ENCODE measurements around the gene PAX5.

Gene PAX5

DNA sequence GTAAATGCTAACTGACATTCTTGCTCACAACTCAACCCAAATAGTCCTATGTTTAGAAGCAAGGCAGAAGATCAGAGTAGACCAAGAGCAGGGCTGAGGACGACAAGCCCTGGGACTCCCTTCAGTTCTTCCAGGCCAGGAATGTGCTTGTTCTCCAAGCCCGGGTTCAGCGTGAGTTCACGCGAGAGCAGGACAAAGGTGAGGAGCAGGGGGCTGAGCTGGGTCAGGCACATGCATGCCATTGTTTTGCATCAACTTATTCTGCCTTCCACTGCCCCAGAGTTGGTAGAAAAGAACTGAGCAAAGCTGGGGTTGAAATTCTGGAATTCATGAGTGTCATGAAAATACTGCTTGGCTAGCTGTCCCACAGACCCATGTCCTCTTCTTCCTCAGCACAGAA is 206.5 kb downstream of the PAX5 start:
- Histone ChIP-seq H3K27ac (ENCODE audit: poor library complexity, severe bottlenecking) (no peak overlapping the region), H3K9me3 (ENCODE audit: severe bottlenecking) (no peaks in the 10 kb centered on the region), H3K4me1 (ENCODE audit: insufficient read depth, poor library complexity, severe bottlenecking) (no peaks in the 10 kb centered on the region), H3K4me3 (ENCODE audit: severe bottlenecking) (no peak overlapping the region), H3K36me3 (ENCODE audit: low read depth) (no peaks in the 10 kb centered on the region), H3K27me3 (ENCODE audit: insufficient read depth, poor library complexity, severe bottlenecking) (no peaks in the 10 kb centered on the region)
- DNase-seq (ENCODE audit: low spot score) = peak; percentile 20
- TF ChIP-seq, protein P1, sequence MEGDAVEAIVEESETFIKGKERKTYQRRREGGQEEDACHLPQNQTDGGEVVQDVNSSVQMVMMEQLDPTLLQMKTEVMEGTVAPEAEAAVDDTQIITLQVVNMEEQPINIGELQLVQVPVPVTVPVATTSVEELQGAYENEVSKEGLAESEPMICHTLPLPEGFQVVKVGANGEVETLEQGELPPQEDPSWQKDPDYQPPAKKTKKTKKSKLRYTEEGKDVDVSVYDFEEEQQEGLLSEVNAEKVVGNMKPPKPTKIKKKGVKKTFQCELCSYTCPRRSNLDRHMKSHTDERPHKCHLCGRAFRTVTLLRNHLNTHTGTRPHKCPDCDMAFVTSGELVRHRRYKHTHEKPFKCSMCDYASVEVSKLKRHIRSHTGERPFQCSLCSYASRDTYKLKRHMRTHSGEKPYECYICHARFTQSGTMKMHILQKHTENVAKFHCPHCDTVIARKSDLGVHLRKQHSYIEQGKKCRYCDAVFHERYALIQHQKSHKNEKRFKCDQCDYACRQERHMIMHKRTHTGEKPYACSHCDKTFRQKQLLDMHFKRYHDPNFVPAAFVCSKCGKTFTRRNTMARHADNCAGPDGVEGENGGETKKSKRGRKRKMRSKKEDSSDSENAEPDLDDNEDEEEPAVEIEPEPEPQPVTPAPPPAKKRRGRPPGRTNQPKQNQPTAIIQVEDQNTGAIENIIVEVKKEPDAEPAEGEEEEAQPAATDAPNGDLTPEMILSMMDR (IDR thresholded peaks at IDR 0.05; ENCODE audit: poor library complexity, severe bottlenecking) = no peak
- ATAC-seq (ENCODE audit: low read depth) = no peak

DNA sequence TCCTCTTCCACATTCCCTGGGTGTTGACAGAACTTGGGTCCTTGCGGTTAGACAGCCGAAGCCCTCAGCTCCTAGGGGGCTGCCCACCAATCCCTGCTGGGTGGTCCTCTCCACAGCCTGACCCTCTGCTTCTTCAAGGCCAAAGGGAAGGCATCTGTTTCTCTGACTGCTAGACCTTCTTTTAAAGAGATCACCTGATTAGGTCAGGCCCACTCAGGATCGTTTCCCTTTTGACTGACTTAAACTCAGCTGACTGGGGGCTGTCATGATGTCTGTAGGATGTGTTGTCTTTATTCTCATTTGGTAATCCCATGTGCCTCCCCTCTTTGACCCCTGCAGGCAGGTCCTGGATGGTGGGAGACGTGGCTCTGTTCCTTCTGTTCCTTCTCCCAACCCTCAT is 207.5 kb downstream of the PAX5 start:
- DNase-seq (ENCODE audit: low spot score) = no peak
- Histone ChIP-seq H3K36me3 (ENCODE audit: low read depth) (no peaks in the 10 kb centered on the region), H3K4me1 (ENCODE audit: insufficient read depth, poor library complexity, severe bottlenecking) (no peaks in the 10 kb centered on the region), H3K4me3 (ENCODE audit: severe bottlenecking) (no peak overlapping the region), H3K27me3 (ENCODE audit: insufficient read depth, poor library complexity, severe bottlenecking) (no peaks in the 10 kb centered on the region), H3K9me3 (ENCODE audit: severe bottlenecking) (no peaks in the 10 kb centered on the region), H3K27ac (ENCODE audit: poor library complexity, severe bottlenecking) (no peak overlapping the region)
- TF ChIP-seq, protein P1 (IDR thresholded peaks at IDR 0.05; ENCODE audit: poor library complexity, severe bottlenecking) = no peak
- no peak for ATAC-seq (ENCODE audit: low read depth)

DNA sequence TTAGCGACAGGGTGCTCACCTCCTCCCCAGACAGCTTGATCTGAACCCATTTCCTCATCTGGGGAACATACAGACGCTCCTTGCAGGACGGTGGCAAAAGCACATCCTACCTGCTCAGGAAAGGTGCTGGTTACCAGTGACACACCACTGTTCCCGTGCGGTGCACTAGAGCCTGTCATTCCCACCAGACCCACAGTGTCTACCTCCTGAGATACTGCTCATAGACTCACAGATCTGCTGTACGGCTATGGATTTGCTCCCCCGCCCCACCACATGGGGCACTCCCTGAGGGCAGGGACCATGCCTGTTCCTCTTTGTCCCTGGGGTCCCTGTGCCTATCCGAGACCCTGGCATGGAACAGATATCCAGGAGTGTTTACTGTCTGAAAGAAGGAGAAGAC is 208.9 kb downstream of the PAX5 start:
- no peak for ATAC-seq (ENCODE audit: low read depth)
- no peaks in the 10 kb centered on the region for H3K4me1 ChIP-seq (ENCODE audit: insufficient read depth, poor library complexity, severe bottlenecking)
- H3K27ac ChIP-seq (ENCODE audit: poor library complexity, severe bottlenecking) = no peak overlapping the region
- no peaks in the 10 kb centered on the region for H3K27me3 ChIP-seq (ENCODE audit: insufficient read depth, poor library complexity, severe bottlenecking)
- no peaks in the 10 kb centered on the region for H3K9me3 ChIP-seq (ENCODE audit: severe bottlenecking)
- no peaks in the 10 kb centered on the region for H3K36me3 ChIP-seq (ENCODE audit: low read depth)
- TF ChIP-seq, protein P1 (IDR thresholded peaks at IDR 0.05; ENCODE audit: poor library complexity, severe bottlenecking) = no peak
- peak; percentile 11 for DNase-seq (ENCODE audit: low spot score)
- H3K4me3 ChIP-seq (ENCODE audit: severe bottlenecking) = no peak overlapping the region

DNA sequence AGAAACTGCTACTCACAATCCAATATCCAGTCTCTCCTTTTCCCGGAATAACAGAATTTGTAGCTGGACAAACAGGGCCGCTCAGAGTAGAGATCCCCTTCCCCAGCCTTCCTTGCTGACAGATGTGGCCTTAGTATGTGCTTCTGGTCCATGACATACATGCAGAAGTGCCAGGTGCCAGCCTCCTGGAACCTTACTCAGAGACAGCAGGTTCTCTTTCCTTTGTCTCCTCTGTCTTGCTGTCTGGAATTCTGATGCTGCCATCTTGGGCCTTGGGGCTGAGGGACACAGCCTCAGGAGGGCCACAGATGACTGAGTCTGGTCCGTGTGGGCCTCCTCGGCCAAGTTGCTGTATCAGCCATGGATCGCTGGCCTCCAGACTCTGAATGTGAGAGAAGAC is 210.1 kb downstream of the PAX5 start:
- no peak overlapping the region for H3K27ac ChIP-seq (ENCODE audit: poor library complexity, severe bottlenecking)
- ATAC-seq (ENCODE audit: low read depth) = no peak
- no peaks in the 10 kb centered on the region for H3K4me1 ChIP-seq (ENCODE audit: insufficient read depth, poor library complexity, severe bottlenecking)
- no peaks in the 10 kb centered on the region for H3K9me3 ChIP-seq (ENCODE audit: severe bottlenecking)
- H3K36me3 ChIP-seq (ENCODE audit: low read depth) = no peaks in the 10 kb centered on the region
- peak; percentile 29 for DNase-seq (ENCODE audit: low spot score)
- TF ChIP-seq, protein P1 (IDR thresholded peaks at IDR 0.05; ENCODE audit: poor library complexity, severe bottlenecking) = no peak
- H3K4me3 ChIP-seq (ENCODE audit: severe bottlenecking) = no peak overlapping the region
- no peaks in the 10 kb centered on the region for H3K27me3 ChIP-seq (ENCODE audit: insufficient read depth, poor library complexity, severe bottlenecking)

DNA sequence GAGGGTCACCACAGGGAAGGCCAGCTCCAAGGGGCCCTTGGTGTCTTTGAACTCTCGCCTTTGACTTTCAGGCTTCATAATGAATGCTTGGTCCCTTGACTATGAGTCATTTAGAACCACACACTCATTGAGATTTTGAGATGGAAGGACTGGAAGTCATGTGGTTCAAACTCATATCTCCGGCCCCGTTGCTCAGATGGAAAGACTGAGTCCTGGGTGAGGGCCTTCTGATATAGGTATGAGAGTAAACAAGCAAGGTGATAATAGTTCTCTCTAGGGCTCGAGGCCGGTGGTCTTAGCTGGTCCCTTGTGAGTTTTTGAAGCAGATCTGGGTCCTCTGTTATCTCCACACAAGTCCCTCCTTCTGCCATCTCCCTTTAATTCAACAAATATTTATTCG is 210.6 kb downstream of the PAX5 start:
- Histone ChIP-seq H3K9me3 (ENCODE audit: severe bottlenecking) (no peaks in the 10 kb centered on the region), H3K36me3 (ENCODE audit: low read depth) (no peaks in the 10 kb centered on the region), H3K4me3 (ENCODE audit: severe bottlenecking) (no peak overlapping the region), H3K27ac (ENCODE audit: poor library complexity, severe bottlenecking) (no peak overlapping the region), H3K4me1 (ENCODE audit: insufficient read depth, poor library complexity, severe bottlenecking) (no peaks in the 10 kb centered on the region), H3K27me3 (ENCODE audit: insufficient read depth, poor library complexity, severe bottlenecking) (no peaks in the 10 kb centered on the region)
- ATAC-seq (ENCODE audit: low read depth) = no peak
- TF ChIP-seq, protein P1 (IDR thresholded peaks at IDR 0.05; ENCODE audit: poor library complexity, severe bottlenecking) = no peak
- no peak for DNase-seq (ENCODE audit: low spot score)

All from RWPE2 (cell line).